GM18520 (cell line): Measurements from ENCODE around the gene RAD51B.

Source experiments
- ATAC-seq: cut with Tn5 transposase; IDR thresholded peaks from one replicate; pipeline ENCODE4 v1.9.1; 2021; ENCODE audit not compliant: unreplicated experiment

The RAD51B gene

GRCh38 chr14:68471029-68471963 is 651.7 kb downstream of the RAD51B start:
- no peak for ATAC-seq

- no peak for ATAC-seq
These were observed 652.5 kb downstream of the RAD51B start for GRCh38 chr14:68471964-68472508.

GRCh38 chr14:68473069-68473468 is 653.5 kb downstream of the RAD51B start:
- no peak for ATAC-seq

GRCh38 chr14:68473794-68474193 is 654.2 kb downstream of the RAD51B start:
- no peak for ATAC-seq

GRCh38 chr14:68474741-68475140 is 655.2 kb downstream of the RAD51B start:
- ATAC-seq: no peak

- no peak for ATAC-seq
These were observed 656.2 kb downstream of the RAD51B start for GRCh38 chr14:68475802-68476201.

GRCh38 chr14:68476212-68477109 is 656.9 kb downstream of the RAD51B start:
- peak; percentile 75 for ATAC-seq

GRCh38 chr14:68477110-68477455 is 657.5 kb downstream of the RAD51B start:
- ATAC-seq: no peak

- ATAC-seq: no peak
These were observed 658.0 kb downstream of the RAD51B start for GRCh38 chr14:68477461-68478085.

GRCh38 chr14:68479247-68479646 is 659.7 kb downstream of the RAD51B start:
- ATAC-seq: no peak

GRCh38 chr14:68482018-68482417 is 662.4 kb downstream of the RAD51B start:
- ATAC-seq: no peak

- no peak for ATAC-seq
These were observed 663.3 kb downstream of the RAD51B start for GRCh38 chr14:68482772-68483395.

GRCh38 chr14:68486033-68486732 is 666.6 kb downstream of the RAD51B start:
- no peak for ATAC-seq

GRCh38 chr14:68486809-68487208 is 667.2 kb downstream of the RAD51B start:
- ATAC-seq: no peak

GRCh38 chr14:68487805-68488590 is 668.4 kb downstream of the RAD51B start:
- no peak for ATAC-seq

GRCh38 chr14:68491793-68492192 is 672.2 kb downstream of the RAD51B start:
- ATAC-seq: no peak

GRCh38 chr14:68492381-68493151 is 673.0 kb downstream of the RAD51B start:
- ATAC-seq: no peak

GRCh38 chr14:68493152-68493911 is 673.8 kb downstream of the RAD51B start:
- ATAC-seq: no peak
